AG09319 (cell line): ENCODE measurements around the gene FGGY.
A peak's percentile ranks its signal among the peaks of the same experiment; 100 is the strongest.
"Not testable (repeated sequence)": the region's sequence is repeated elsewhere in the genome, so short reads cannot be mapped to it uniquely, and the experiment has no call there.

Experiments used
- DNase-seq: peaks from one replicate; pipeline ENCODE4 v3.0.0-alpha.2; 2010; ENCODE audit warnings: low read depth; ENCODE audit errors: extremely low read depth
- TF ChIP-seq, protein P1 (sequence below): IDR thresholded peaks from 2 replicates; pipeline ENCODE4 v1.5.1; 2011; ENCODE audit warnings: low read depth, mild to moderate bottlenecking, inconsistent platforms, low read length, moderate library complexity

The FGGY gene

DNA sequence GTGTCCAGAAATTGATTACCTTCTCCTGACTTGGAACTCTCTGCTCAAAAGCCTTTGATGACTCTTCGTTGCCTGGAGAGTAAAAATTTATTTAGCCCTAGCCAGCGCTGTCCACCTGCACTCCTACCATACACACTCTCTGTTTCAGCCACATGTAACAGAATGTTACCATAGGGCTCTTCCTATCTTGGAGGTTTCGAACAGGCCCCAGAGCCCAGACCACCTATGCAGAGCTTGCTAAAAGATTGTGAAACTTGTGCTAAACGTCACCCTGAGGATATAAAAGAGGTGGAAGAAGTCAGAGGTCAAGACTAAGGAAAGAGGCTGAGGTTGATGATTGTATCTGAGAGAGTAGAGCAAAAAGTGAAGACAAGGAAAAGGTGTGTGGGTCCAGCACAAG is 280.9 kb downstream of the FGGY start:
- TF ChIP-seq, protein P1, sequence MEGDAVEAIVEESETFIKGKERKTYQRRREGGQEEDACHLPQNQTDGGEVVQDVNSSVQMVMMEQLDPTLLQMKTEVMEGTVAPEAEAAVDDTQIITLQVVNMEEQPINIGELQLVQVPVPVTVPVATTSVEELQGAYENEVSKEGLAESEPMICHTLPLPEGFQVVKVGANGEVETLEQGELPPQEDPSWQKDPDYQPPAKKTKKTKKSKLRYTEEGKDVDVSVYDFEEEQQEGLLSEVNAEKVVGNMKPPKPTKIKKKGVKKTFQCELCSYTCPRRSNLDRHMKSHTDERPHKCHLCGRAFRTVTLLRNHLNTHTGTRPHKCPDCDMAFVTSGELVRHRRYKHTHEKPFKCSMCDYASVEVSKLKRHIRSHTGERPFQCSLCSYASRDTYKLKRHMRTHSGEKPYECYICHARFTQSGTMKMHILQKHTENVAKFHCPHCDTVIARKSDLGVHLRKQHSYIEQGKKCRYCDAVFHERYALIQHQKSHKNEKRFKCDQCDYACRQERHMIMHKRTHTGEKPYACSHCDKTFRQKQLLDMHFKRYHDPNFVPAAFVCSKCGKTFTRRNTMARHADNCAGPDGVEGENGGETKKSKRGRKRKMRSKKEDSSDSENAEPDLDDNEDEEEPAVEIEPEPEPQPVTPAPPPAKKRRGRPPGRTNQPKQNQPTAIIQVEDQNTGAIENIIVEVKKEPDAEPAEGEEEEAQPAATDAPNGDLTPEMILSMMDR: no peak
- no peak for DNase-seq

DNA sequence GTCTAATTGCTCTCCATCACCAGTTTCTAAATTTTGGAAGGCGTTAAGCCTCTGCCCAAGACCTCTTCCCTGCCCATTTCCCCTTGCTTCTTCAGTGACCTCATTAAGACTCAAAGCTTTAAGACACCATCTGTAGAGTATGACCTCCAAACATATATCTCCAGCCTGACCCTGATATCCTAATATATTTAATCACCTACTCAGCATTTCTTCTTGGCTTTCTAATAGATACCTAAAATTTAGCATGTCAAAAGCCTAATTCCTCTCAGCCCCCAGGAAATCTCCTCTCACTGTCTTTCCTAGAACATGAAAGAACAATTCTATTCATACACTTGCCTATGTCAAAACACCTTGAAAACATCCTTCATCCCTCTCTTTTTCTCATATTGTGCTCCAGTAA is 282.3 kb downstream of the FGGY start:
- TF ChIP-seq, protein P1: no peak
- no peak for DNase-seq

DNA sequence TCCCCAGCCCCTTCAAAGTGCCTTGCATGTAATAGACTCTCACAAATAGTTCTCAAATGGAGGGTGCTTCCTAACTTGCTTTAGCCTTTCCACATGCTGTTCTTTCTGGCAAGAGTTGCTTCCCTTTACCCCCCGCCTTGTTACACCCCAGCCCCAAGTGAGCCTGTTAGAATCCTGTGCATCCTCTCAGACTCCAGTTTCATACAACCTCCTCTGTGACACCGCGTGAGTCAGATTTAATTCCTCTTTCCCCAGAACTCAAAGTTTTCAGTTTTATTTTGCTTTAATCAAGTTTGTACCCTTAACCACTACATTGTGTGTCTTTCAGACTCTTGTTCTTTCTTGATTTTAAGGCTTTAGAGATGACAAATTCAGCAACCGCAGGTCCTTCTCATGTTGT is 283.4 kb downstream of the FGGY start:
- TF ChIP-seq, protein P1: no peak
- DNase-seq: no peak

GRCh38 chr1:59592410-59592809 is 295.5 kb downstream of the FGGY start:
- DNase-seq: not testable (repeated sequence)

- DNase-seq: no peak
- TF ChIP-seq, protein P1: no peak
Observed at GRCh38 chr1:59592924-59593323, 296.0 kb downstream of the FGGY start.

DNA sequence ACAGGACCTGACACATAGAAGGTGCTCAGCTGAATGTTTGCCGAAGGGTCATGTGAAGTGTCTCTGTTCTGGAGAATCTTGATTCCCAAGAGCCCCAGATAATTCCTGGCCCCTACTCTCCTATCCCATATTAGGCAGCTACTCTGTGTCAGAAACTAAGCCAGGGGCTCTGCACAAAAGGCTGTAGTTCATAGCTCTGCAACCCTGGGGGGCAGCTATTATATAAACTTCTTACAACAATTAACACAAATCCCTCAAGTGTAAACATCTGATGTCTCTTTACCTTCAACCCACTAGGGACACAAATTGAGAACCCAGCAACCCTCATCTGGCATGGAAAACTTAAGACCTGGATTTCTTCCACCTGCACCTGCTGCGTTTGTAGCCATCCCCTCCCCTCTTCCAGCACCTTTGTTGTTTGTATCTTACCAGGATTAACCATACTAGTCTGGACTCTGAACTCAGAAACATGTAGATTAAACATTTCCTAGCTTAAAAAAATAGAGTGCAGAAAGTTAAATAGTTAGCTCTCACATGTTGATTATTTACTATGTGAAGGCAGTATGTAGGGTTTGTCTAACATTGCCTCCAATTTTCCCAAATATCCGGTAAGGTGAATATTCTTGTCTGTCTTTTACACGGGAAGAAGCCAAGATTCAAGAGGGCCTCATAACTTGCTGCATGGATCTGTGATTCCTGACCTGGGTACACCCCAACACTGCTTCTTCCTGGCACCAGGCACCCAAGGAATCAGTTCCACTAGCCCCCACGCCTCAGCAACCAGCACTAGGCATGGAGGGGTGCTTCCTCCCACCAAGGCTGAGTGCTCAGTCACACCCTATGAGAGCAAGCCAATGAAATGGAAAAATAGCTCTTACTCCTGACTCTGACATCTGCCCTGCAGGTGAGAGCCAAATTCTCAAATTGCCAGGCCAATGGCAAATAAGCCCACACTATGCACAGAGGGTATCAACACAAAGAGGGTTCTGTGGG is 297.2 kb downstream of the FGGY start:
- TF ChIP-seq, protein P1: no peak
- DNase-seq: no peak

- TF ChIP-seq, protein P1: peak; percentile 38
- DNase-seq: peak; percentile 52
Observed at GRCh38 chr1:59595774-59596173, 298.9 kb downstream of the FGGY start.
